ENCODE data around the gene LHFPL6.
"Not testable (repeated sequence)": the region's sequence is repeated elsewhere in the genome, so short reads cannot be mapped to it uniquely, and the experiment has no call there.

LHFPL6 gene

GRCh38 chr13:39338114-39338513 lies 264.9 kb downstream of the LHFPL6 start:
- DNase-seq: not testable (repeated sequence)

- no peak for DNase-seq
These were observed 266.1 kb downstream of the LHFPL6 start for GRCh38 chr13:39336937-39337336.

GRCh38 chr13:39336207-39336606 lies 266.8 kb downstream of the LHFPL6 start:
- DNase-seq: no peak

GRCh38 chr13:39335721-39336120 lies 267.3 kb downstream of the LHFPL6 start:
- DNase-seq: no peak

GRCh38 chr13:39330504-39330903 lies 272.5 kb downstream of the LHFPL6 start:
- no peak for DNase-seq

- DNase-seq: no peak
These were observed 273.8 kb downstream of the LHFPL6 start for GRCh38 chr13:39329182-39329639.

- no peak for DNase-seq
These were observed 275.9 kb downstream of the LHFPL6 start for GRCh38 chr13:39327172-39327479.

GRCh38 chr13:39326469-39327171 lies 276.4 kb downstream of the LHFPL6 start:
- no peak for DNase-seq

GRCh38 chr13:39324806-39325311 lies 278.1 kb downstream of the LHFPL6 start:
- DNase-seq: no peak

- DNase-seq: no peak
These were observed 280.0 kb downstream of the LHFPL6 start for GRCh38 chr13:39322836-39323585.

GRCh38 chr13:39321574-39321973 lies 281.4 kb downstream of the LHFPL6 start:
- no peak for DNase-seq

- DNase-seq: no peak
These were observed 284.8 kb downstream of the LHFPL6 start for GRCh38 chr13:39318161-39318560.

- DNase-seq: no peak
These were observed 285.7 kb downstream of the LHFPL6 start for GRCh38 chr13:39317291-39317690.

- DNase-seq: no peak
These were observed 287.2 kb downstream of the LHFPL6 start for GRCh38 chr13:39315796-39316195.

GRCh38 chr13:39313721-39314120 lies 289.3 kb downstream of the LHFPL6 start:
- DNase-seq: no peak

GRCh38 chr13:39312596-39312995 lies 290.4 kb downstream of the LHFPL6 start:
- DNase-seq: no peak

- DNase-seq: no peak
These were observed 291.4 kb downstream of the LHFPL6 start for GRCh38 chr13:39311619-39312018.

GRCh38 chr13:39310961-39311360 lies 292.0 kb downstream of the LHFPL6 start:
- DNase-seq: no peak

GRCh38 chr13:39306639-39307589 lies 296.1 kb downstream of the LHFPL6 start:
- no peak for DNase-seq

GRCh38 chr13:39302820-39303219 lies 300.2 kb downstream of the LHFPL6 start:
- DNase-seq: no peak

GRCh38 chr13:39298951-39299350 lies 304.0 kb downstream of the LHFPL6 start:
- DNase-seq: no peak

- no peak for DNase-seq
These were observed 305.3 kb downstream of the LHFPL6 start for GRCh38 chr13:39297664-39298171.

- DNase-seq: no peak
These were observed 306.0 kb downstream of the LHFPL6 start for GRCh38 chr13:39297023-39297422.

Measured in activated CD4-positive, alpha-beta T cell treated with anti-CD3 and anti-CD28 coated beads, Interleukin-2, amount 50 U/mL, for 1 hour (primary cell).